Stimulated activated CD8-positive, alpha-beta memory T cell treated with anti-CD3 and anti-CD28 coated beads, Interleukin-15, amount 100 ng/mL, for 24 hours (primary cell): ENCODE data around the gene CHURC1.

ENCODE experiments used
- DNase-seq: peaks from one replicate; pipeline ENCODE4 v3.0.0-alpha.2; 2020; ENCODE audit warnings: low read depth

The CHURC1 gene

GRCh38 chr14:64914237-64915028 is at the start of gene CHURC1:
CHURC1 (plus strand) TSS chr14:64914455; CDS start chr14:64914496, 41 bp downstream.
- DNase-seq, result peak; percentile 77

GRCh38 chr14:64865109-64865508 is 49.1 kb upstream of the CHURC1 start:
- no peak for DNase-seq

GRCh38 chr14:64865992-64866391 is 48.3 kb upstream of the CHURC1 start:
- DNase-seq, result no peak

GRCh38 chr14:64867182-64867581 is 47.1 kb upstream of the CHURC1 start:
- DNase-seq, result no peak

- no peak for DNase-seq
Observed at GRCh38 chr14:64868379-64868778, 45.9 kb upstream of the CHURC1 start.

GRCh38 chr14:64868841-64869240 is 45.4 kb upstream of the CHURC1 start:
- no peak for DNase-seq

GRCh38 chr14:64870160-64870559 is 44.1 kb upstream of the CHURC1 start:
- DNase-seq, result no peak

GRCh38 chr14:64871344-64871743 is 42.9 kb upstream of the CHURC1 start:
- DNase-seq, result no peak

GRCh38 chr14:64873506-64874219 is 40.6 kb upstream of the CHURC1 start:
- no peak for DNase-seq

GRCh38 chr14:64875350-64875749 is 38.9 kb upstream of the CHURC1 start:
- DNase-seq, result no peak

- DNase-seq, result no peak
Observed at GRCh38 chr14:64877846-64878245, 36.4 kb upstream of the CHURC1 start.

GRCh38 chr14:64878837-64879634 is 35.2 kb upstream of the CHURC1 start:
- DNase-seq, result no peak

- peak; percentile 36 for DNase-seq
Observed at GRCh38 chr14:64879635-64880220, 34.5 kb upstream of the CHURC1 start, which contains the start of gene SPTB. SPTB (minus strand) TSS chr14:64879907; CDS start chr14:64823094, 56,813 bp downstream.

GRCh38 chr14:64880221-64881121 is 33.8 kb upstream of the CHURC1 start:
- DNase-seq, result peak; percentile 17

GRCh38 chr14:64885559-64885958 is 28.7 kb upstream of the CHURC1 start:
- DNase-seq, result no peak

- DNase-seq, result no peak
Observed at GRCh38 chr14:64889352-64889751, 24.9 kb upstream of the CHURC1 start.

GRCh38 chr14:64891173-64891838 is 22.9 kb upstream of the CHURC1 start:
- DNase-seq, result no peak

GRCh38 chr14:64891839-64892375 is 22.3 kb upstream of the CHURC1 start:
- no peak for DNase-seq

- no peak for DNase-seq
Observed at GRCh38 chr14:64899958-64900357, 14.3 kb upstream of the CHURC1 start.

GRCh38 chr14:64906022-64906421 is 8.2 kb upstream of the CHURC1 start:
- DNase-seq, result no peak
